Nucleus accumbens (tissue), 56 donors: ENCODE measurements around the gene CALU.
A peak's percentile ranks its signal among the peaks of the same experiment; 100 is the strongest.

Experiments used
- DNase-seq, 56 donors: peaks; one replicate each; lab custom pipeline; 2025; lab: John Stamatoyannopoulos, UW

CALU gene

DNA sequence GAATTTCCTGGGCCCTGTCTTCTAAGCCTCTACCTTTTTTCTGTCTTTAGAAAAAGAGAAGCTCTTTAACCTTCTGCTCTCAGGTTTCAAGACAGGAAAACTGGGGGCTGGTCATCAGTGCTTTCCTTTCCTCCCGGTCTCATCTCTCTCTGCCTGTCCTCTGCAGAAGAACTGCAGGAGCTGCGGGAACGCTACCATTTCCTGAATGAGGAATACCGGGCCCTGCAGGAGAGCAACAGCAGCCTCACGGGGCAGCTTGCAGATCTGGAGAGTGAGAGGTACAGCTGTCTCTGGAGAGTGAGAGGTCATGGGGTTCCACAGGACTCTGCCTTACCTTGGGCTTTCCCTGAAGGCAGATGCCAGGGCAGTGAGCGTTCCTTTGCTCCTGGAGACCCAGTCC is 65.3 kb downstream of the CALU start:
- no peak for DNase-seq

DNA sequence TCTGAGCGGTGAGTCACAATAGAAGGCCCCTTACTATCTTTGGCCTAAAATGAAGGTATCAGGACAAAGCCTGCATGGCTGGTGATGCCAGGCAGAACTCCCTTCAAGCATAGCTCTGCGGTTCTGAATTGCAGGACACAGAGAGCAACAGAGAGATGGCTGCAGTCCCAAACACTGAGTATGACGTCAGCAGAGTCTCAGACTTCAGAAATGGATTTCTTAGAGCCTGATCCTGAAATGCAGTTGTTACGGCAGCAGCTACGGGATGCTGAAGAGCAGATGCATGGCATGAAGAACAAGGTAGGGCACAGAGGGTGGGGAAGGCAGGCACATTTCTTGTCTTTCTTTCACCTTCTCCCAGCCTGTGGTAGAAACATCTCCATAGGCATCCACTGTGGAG is 66.1 kb downstream of the CALU start:
- DNase-seq = no peak

DNA sequence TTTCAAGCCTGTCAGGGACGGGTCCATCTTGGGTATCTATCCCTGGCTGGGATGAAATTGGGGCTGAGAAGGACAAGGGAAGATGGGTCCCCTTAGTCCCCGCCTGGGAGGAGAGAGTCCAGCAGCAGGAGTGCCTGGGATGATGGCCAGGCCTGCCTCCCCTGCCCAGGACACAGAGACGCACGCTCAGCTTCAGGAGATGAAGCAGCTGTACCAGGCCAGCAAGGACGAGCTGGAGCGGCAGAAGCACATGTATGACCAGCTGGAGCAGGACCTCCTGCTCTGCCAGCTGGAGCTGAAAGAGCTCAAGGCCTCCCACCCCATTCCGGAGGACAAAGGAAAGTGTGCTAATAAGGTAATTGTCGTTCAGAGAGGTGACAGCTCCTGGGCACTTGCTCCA is 68.0 kb downstream of the CALU start:
- DNase-seq = no peak

DNA sequence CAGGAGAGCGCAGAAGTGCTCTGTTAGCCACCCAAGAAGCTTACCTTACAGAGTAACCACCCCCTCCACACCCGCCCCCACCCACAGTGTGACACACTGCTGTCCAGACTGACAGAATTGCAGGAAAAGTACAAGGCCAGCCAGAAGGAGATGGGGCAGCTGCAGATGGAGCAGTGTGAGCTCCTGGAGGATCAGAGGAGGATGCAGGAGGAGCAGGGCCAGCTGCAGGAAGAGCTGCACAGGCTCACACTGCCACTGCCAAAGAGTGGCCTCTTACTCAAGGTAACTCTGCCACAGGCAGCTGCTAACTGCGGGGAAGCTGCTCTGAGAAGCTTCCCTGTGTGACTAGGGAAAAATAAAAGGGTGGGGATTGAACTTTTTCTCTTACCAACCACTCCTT is 70.2 kb downstream of the CALU start:
- no peak for DNase-seq

DNA sequence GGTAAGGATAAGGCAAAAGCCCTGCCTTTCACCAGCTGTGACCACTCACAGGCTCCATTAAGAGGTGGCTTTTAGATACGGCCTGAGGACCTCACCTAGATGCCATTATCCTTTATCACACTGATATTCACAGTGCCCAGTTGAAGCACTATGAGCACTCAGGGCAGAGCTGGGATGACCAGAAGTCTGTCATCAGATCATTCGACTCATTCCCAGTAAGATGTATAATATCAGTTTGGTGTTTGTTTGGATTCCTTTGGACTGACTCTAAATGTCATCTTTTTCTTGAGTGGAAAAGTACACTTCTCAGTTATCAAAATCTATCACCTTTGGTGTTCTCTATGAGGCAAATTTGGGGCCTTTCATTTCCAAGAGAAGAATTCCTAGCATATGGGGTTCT is 71.3 kb downstream of the CALU start:
- DNase-seq = no peak

DNA sequence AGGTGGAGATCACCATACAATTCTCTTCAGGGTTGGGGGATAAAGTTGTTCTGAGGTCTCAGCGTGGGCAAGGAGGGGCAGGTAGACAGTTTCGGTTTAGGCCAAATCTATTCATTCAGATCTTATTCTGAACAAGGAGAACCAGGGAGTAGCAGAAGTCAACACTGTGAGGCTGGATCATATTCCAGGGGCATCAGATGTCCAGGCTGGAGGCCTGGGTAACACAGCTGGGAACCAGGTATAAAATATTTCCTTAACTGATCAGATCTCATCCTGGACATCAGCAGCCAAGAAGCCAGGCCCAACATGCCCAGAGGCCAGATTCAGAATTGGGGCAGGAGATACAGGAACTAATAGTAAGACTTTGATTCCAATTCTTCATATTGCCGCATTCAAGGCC is 71.8 kb downstream of the CALU start:
- DNase-seq = no peak

DNA sequence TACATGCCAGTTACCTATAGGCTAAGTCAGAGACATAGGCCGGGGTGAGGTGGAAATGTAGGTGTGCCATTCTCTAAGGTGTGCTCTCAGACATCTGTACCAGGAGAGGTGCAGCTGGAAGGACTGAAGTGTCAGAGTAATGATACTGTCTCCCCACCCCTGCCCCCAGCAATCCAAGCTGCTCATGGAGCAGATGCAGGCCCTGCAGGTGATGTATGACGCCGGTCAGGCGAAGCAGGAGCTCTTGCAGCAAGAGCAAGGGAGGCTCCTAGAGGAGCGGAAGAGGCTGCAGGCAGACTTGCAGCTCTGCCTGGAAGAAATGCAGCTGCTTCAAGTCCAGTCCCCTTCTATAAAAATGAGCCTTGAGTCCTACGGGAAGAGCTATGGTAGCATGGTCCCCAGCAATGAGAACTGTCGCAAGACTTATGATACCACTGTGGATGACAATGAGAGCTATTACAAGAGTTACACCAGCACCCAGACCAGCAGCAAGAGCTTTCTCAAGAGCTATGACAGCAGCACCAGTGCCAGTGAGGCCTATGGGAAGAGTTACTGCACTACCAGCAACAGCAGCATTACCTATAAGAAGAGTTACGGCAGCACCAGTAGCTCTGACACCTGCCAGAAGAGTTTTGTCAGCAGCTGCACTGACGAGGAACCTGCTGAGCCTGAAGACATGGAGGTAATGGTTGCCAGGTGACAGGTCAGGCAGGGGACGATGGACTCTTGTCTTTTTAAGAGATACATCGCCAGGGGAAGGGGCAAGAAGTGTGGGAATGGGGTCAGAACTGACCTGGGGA is 72.7 kb downstream of the CALU start:
- DNase-seq = no peak

DNA sequence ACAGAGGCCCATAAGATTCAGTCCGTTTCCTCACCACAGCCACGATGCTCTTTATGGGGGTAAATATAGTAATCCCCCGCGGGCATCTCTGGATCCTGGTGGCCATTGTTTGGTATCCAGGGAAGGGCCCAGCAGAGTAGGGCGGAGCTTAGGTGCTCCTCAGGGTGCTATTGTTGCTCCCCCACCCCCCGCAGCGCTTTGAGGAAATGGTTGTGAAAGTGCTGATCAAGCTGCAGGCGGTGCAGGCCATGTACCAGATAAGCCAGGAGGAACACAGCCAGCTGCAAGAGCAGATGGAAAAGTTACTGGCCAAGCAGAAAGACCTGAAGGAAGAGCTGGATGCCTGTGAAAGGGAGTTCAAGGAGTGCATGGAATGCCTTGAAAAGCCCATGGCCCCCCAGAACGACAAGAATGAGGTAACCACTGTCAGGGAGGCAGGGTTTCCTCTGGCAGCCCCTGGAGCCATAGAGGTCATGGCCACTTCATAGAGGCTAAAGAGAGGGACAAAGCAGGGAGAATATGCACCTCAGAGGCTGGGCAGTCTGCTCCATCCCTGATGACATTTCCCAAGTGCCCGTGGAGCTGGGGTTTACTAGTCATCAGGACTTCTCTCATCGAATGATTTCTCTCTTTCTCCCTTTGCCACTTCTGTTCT is 73.5 kb downstream of the CALU start:
- peak in 1 of 56 donors; percentile 19 for DNase-seq

DNA sequence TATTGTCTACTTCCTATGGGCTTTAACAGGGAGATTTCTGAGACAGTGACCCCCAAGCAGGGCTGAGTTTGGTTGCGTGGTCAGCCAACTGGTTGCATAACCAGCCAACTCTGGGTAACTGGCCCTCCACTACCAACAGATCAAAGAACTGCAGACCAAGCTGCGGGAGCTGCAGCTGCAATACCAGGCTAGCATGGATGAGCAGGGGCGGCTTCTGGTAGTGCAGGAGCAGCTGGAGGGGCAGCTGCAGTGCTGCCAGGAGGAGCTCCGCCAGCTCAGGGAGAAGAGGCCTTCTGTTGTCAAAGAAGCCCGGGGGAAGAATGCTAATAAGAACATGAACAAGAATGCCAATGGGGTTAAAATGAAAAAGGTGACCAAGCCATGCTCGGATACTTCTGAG is 75.3 kb downstream of the CALU start:
- DNase-seq = peak in 41 of 56 donors; percentile 21 to 83 (median 56)

DNA sequence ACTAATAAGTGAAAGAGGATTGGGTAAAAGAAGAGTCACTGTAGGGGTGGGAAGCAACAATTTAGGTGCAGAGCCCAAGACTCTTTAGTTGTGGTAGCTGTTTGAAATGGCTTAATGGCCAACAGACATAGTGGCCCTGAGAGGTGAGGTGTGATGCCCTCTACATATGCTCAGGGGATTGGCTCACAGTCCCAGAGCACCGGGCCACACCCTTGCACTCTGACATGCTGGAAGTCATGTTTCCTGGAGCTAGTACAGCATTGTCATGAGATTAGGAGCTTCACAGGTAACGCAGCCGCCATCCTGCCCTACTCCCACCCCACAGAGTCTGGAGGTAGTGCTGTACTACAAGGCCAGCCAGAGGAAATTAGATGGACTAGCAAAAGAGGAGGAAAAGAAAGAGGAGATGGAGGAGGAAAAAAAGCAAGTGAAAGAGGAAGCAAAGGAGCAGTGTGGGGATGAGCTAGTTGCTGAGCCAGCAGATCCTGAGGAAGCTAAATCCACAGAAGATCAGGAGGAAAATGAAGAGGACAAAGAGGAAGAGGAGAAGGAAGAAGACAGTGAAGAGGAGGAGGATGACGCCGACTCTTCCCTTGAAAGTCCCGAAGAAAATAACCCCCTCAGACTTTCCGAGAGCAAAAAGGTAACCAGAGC is 76.3 kb downstream of the CALU start:
- no peak for DNase-seq

DNA sequence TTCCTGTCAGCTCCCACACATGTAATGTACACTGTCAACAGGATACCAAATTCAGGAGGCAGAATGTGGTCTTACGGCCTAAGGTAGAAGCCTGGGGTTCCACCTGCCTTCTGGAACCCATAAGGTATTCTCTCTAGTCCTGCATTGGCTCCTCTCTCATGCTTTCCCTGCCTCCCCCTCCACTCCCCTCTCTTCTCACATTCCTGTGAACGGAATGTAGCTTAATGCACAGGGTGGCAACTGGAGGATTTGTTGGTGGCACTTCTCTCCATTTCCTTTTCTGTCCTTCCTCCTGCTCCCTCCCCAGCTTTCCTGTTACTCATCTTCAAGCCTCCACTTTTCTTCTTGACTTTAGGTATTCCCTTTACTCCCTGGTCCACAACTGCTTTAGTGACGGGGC is 79.5 kb downstream of the CALU start:
- no peak for DNase-seq
